Measurements from ENCODE around the gene ANKRD12.

ANKRD12 gene

GRCh38 chr18:9147440-9148202 is 11.0 kb downstream of the ANKRD12 start:
- Histone ChIP-seq H3K9me3 (ENCODE audit: insufficient read depth, low read depth, low read length) (no peaks in the 10 kb centered on the region), H3K36me3 (ENCODE audit: insufficient read depth, low read length) (no peaks in the 10 kb centered on the region), H3K4me3 (ENCODE audit: low read length, poor library complexity, severe bottlenecking) (no peak overlapping the region), H3K79me2 (ENCODE audit: insufficient read depth, low read length) (peaks cover 79% of the 10 kb centered on the region), H3F3A (ENCODE audit: low read depth) (0 out of 2 replicates have a peak, but pooled peaks cover 2% of the 10 kb centered on the region), H4K20me1 (ENCODE audit: insufficient read depth, low read length, poor library complexity, severe bottlenecking) (peaks cover 45% of the 10 kb centered on the region), H3K27me3 (ENCODE audit: insufficient read depth, low read length, poor library complexity, severe bottlenecking) (no peaks in the 10 kb centered on the region), H3K9ac (ENCODE audit: low read depth, low read length, poor library complexity, severe bottlenecking) (peak overlapping the region; percentile 28), H3K4me2 (ENCODE audit: low read depth, low read length, poor library complexity, severe bottlenecking) (peak overlapping the region; percentile 58), H2AFZ (ENCODE audit: low read length) (no peak overlapping the region), H3K4me1 (ENCODE audit: insufficient read depth, low read length, poor library complexity, severe bottlenecking) (peaks cover 9% of the 10 kb centered on the region), H3K9me2 (replicated peaks; ENCODE audit: low read depth, low read length) (no peaks in the 10 kb centered on the region)
- TF ChIP-seq, protein P1, sequence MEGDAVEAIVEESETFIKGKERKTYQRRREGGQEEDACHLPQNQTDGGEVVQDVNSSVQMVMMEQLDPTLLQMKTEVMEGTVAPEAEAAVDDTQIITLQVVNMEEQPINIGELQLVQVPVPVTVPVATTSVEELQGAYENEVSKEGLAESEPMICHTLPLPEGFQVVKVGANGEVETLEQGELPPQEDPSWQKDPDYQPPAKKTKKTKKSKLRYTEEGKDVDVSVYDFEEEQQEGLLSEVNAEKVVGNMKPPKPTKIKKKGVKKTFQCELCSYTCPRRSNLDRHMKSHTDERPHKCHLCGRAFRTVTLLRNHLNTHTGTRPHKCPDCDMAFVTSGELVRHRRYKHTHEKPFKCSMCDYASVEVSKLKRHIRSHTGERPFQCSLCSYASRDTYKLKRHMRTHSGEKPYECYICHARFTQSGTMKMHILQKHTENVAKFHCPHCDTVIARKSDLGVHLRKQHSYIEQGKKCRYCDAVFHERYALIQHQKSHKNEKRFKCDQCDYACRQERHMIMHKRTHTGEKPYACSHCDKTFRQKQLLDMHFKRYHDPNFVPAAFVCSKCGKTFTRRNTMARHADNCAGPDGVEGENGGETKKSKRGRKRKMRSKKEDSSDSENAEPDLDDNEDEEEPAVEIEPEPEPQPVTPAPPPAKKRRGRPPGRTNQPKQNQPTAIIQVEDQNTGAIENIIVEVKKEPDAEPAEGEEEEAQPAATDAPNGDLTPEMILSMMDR (conservative IDR thresholded peaks at IDR 0.05; ENCODE audit: low read length), result peak; percentile 91
- no peak for TF ChIP-seq EZH2phosphoT487 (IDR thresholded peaks at IDR 0.05; ENCODE audit: borderline replicate concordance)

- Histone ChIP-seq H4K20me1 (ENCODE audit: insufficient read depth, low read length, poor library complexity, severe bottlenecking) (peaks cover 49% of the 10 kb centered on the region), H3K79me2 (ENCODE audit: insufficient read depth, low read length) (peaks cover 79% of the 10 kb centered on the region), H3K9me2 (replicated peaks; ENCODE audit: low read depth, low read length) (no peaks in the 10 kb centered on the region), H3K9me3 (ENCODE audit: insufficient read depth, low read depth, low read length) (no peaks in the 10 kb centered on the region), H3F3A (ENCODE audit: low read depth) (0 out of 2 replicates have a peak, but pooled peaks cover 2% of the 10 kb centered on the region), H3K9ac (ENCODE audit: low read depth, low read length, poor library complexity, severe bottlenecking) (no peak overlapping the region), H3K36me3 (ENCODE audit: insufficient read depth, low read length) (no peaks in the 10 kb centered on the region), H3K4me2 (ENCODE audit: low read depth, low read length, poor library complexity, severe bottlenecking) (no peak overlapping the region), H3K27me3 (ENCODE audit: insufficient read depth, low read length, poor library complexity, severe bottlenecking) (no peaks in the 10 kb centered on the region), H3K4me1 (ENCODE audit: insufficient read depth, low read length, poor library complexity, severe bottlenecking) (peaks cover 9% of the 10 kb centered on the region), H3K4me3 (ENCODE audit: low read length, poor library complexity, severe bottlenecking) (no peak overlapping the region), H2AFZ (ENCODE audit: low read length) (no peak overlapping the region)
- TF ChIP-seq, protein P1 (conservative IDR thresholded peaks at IDR 0.05; ENCODE audit: low read length), result no peak
- no peak for TF ChIP-seq EZH2phosphoT487 (IDR thresholded peaks at IDR 0.05; ENCODE audit: borderline replicate concordance)
Observed at GRCh38 chr18:9148203-9148552, 11.6 kb downstream of the ANKRD12 start.

DNA sequence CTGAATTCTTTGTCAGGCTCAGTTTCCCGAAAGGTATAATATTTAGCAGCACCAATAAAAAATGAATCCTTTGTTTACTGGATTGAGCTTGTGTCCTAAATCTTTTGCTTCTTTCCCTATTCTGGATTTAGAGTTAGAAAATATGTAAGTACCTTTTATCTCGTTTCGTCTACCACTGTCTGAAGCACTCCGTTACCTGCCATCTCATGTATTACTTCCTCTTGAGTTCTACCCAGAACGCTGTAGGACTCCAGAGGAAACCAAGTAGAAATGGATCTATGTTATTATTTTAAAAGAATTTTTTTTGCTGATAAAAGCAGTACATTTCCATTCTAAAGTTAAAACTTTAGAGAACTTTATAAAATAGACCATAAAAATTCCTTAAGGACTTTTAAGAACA is 13.5 kb downstream of the ANKRD12 start:
- H4K20me1 ChIP-seq (ENCODE audit: insufficient read depth, low read length, poor library complexity, severe bottlenecking), result peaks cover 39% of the 10 kb centered on the region
- H3K9ac ChIP-seq (ENCODE audit: low read depth, low read length, poor library complexity, severe bottlenecking), result no peak overlapping the region
- no peaks in the 10 kb centered on the region for H3K36me3 ChIP-seq (ENCODE audit: insufficient read depth, low read length)
- H3K4me1 ChIP-seq (ENCODE audit: insufficient read depth, low read length, poor library complexity, severe bottlenecking), result peaks cover 4% of the 10 kb centered on the region
- H3K9me3 ChIP-seq (ENCODE audit: insufficient read depth, low read depth, low read length), result no peaks in the 10 kb centered on the region
- no peaks in the 10 kb centered on the region for H3K9me2 ChIP-seq (replicated peaks; ENCODE audit: low read depth, low read length)
- H3K4me2 ChIP-seq (ENCODE audit: low read depth, low read length, poor library complexity, severe bottlenecking), result no peak overlapping the region
- no peak for TF ChIP-seq EZH2phosphoT487 (IDR thresholded peaks at IDR 0.05; ENCODE audit: borderline replicate concordance)
- TF ChIP-seq, protein P1 (conservative IDR thresholded peaks at IDR 0.05; ENCODE audit: low read length), result no peak
- peaks cover 83% of the 10 kb centered on the region for H3K79me2 ChIP-seq (ENCODE audit: insufficient read depth, low read length)
- no peaks in the 10 kb centered on the region for H3K27me3 ChIP-seq (ENCODE audit: insufficient read depth, low read length, poor library complexity, severe bottlenecking)
- H3K4me3 ChIP-seq (ENCODE audit: low read length, poor library complexity, severe bottlenecking), result no peak overlapping the region
- H3F3A ChIP-seq (ENCODE audit: low read depth), result 0 out of 2 replicates have a peak, but pooled peaks cover 2% of the 10 kb centered on the region
- H2AFZ ChIP-seq (ENCODE audit: low read length), result no peak overlapping the region

Data from Loucy (cell line).